ENCODE data around the gene GPR183.
"Not testable (repeated sequence)": the region's sequence is repeated elsewhere in the genome, so short reads cannot be mapped to it uniquely, and the experiment has no call there.

The GPR183 gene

DNA sequence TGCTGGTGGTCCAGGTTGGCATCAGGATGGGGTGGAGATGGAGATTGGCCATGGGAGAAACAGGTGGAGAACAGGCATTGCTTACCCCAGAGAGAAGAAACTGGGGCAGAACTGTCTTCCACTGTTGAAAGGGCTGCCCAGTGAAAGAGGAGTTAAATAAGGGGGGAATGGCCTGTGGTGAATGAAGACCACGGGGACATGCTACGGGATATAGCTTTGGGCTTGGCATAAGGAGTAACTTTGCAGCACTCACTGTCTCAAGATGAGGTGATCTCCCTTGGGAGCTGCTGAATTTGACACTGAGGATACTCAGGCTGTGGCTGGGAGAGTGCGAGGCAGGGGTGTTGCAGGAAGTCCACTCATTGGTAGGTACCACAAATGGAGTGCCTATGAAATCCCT, 38.4 kb downstream of the GPR183 start:
- DNase-seq (ENCODE audit: low read depth), result no peak

- no peak for DNase-seq (ENCODE audit: low read depth)
Measured at GRCh38 chr13:99267927-99268326, 39.3 kb downstream of the GPR183 start.

GRCh38 chr13:99266827-99267226, 40.4 kb downstream of the GPR183 start:
- DNase-seq (ENCODE audit: low read depth), result no peak

DNA sequence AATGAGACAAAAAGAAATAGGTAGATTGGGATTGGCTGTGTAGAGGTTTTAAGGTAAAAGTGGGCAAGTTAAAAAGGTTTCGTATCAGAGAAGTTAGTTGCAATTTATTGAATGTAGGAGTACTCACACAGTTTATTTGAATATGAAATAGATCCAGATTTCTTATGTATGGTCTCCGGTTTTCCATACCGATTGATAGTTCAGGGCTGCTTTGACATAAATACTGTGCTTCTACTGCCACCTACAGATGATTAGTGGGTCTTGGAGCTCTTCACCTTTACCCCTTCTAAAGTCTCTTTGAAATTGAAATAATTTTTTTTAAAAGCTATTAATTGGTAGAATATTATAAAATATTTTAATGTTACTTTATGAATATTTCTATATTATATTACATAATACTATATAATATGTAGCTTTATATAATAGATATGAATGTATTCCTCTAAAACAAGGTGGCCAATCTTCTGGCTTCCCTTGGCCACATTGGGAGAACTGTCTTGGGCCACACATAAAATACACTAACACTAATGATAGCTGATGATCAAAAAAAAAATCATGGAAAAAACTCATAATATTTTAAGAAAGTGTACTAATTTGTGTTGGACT, 41.3 kb downstream of the GPR183 start:
- peak; percentile 51 for DNase-seq (ENCODE audit: low read depth)

GRCh38 chr13:99265162-99265800, 41.9 kb downstream of the GPR183 start:
- DNase-seq (ENCODE audit: low read depth), result no peak

DNA sequence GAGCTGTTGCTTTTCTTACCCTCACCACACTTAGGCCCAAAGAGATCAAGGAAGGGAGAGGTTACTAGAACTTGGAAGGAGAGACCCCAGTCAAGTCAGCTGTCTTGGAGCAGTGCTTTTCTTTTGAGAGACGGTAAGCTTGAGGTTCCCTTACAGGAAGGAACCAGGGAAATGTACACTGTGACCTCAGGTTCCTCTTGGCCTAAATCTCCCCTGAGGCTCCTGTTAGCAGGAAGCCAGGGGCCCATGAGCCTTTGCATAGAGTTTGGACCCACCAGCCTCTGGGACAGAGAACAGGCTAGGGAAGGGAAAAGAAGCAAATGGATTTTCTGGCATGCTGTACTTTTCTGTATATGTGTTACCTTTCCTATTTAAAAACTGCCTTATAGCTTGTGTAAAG, 43.1 kb downstream of the GPR183 start:
- no peak for DNase-seq (ENCODE audit: low read depth)

DNA sequence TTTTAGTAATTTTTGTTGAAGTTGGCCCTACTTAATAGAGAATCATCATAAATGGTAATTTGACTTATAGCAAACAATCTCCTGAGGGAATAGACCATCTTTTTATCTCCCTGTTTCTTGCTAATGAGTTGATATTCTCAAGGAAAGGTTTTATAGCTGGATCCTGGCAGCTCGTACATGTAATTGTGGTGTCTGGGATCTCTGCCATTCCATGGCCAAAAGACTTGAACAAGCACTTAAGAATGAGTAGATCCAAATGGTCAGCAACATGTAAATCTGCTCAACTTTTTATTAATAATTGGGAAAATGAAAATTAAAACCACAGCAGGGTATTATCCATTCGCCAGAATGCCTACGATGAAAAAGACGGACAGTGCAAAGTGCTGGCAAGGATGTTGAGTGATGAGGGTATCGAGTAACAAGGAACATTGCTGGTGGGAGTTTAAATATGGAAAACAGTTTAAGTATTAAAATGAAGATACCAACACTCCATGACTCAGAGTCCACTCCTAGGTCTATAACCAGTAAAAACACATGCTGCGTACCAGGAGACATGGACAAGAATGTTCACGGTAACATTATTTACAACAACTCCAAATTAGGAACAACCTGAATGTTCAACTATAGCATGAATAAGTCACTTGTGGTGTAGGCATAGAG, 43.9 kb downstream of the GPR183 start:
- DNase-seq (ENCODE audit: low read depth), result no peak

GRCh38 chr13:99261059-99261458, 46.1 kb downstream of the GPR183 start:
- DNase-seq (ENCODE audit: low read depth), result no peak

DNA sequence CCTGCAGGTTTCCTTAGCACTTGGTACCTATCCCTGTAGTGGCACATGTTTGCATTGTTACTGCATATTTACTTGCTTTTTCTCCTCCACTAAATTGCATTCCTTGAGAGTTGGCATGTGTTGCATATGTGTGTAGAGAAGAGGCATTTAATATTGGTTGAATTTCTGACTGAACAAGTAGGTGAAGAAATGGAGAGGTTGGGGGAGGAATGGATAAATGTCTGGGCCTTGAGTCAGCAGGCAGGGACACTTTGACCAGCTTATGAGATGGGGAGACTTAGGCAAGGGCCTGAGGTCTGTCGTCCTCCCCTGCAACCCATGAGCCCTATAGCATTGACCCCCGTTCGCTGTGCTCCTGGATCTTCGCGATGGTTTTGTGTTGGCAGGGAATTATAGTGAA, 47.0 kb downstream of the GPR183 start:
- DNase-seq (ENCODE audit: low read depth), result no peak

GRCh38 chr13:99258946-99259345, 48.3 kb downstream of the GPR183 start:
- DNase-seq (ENCODE audit: low read depth), result no peak

- no peak for DNase-seq (ENCODE audit: low read depth)
Measured at GRCh38 chr13:99258210-99258860, 48.9 kb downstream of the GPR183 start, which contains the start of gene GPR18. GPR18 (minus strand) TSS chr13:99258379; CDS start chr13:99255872, 2,507 bp downstream.

DNA sequence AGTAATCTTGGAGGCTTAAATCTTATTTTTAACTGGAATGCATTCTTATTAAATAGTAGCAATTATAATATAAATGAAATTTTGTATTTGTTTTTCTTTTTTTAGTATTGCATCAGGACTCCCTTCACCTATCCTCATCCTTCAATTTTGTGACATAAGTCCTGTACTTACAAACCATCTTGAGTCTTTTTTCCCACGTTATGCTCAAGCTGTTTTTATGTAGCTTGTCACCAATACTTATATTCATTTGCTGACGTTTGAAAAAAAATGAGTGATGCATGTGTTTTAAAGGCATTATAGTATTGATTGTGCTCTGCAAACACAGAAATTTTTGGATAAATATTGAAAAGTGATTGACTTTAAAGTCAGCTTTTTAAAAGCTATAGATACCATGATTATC, 49.9 kb downstream of the GPR183 start:
- DNase-seq (ENCODE audit: low read depth), result no peak

DNA sequence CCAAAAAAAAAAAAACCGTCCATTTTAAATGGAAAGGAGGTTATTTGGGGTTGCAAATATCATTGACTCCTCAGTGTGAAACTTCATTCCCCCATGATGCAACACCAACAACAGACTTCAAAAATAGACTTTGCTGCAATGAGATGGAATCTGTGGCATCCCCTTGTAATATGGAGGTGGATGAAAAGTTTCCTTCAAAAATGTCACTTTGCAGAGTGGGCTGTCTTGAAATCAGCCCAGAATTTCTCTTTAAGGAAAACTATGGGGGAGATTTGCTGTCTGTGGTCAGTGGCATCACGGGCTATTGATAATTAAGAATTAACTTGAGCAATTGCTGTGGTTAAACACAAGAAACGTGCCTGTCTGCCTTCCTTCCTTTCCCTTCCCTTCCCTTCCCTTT, 50.5 kb downstream of the GPR183 start:
- peak; percentile 68 for DNase-seq (ENCODE audit: low read depth)

DNA sequence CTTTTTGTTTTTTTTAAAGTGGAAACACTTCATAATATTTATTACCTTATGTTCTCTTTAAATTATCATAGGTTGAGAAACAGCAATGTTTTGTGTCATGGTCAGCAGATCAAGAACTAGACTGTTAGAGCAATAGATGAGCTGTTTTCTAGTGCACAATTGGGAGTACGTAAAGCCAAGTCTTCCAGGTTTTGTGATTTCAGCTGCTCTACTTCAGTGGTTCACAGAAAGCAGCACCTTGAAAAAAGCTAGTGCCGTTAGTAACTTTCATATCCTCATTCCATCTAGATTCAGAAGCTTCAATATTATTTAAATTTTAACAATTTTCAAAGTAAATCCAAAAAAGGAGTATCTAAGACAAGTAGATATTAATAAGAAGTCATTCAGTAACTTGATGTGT, 50.9 kb downstream of the GPR183 start:
- no peak for DNase-seq (ENCODE audit: low read depth)

GRCh38 chr13:99255271-99255670, 51.9 kb downstream of the GPR183 start:
- no peak for DNase-seq (ENCODE audit: low read depth)

- no peak for DNase-seq (ENCODE audit: low read depth)
Measured at GRCh38 chr13:99254830-99255229, 52.4 kb downstream of the GPR183 start.

DNA sequence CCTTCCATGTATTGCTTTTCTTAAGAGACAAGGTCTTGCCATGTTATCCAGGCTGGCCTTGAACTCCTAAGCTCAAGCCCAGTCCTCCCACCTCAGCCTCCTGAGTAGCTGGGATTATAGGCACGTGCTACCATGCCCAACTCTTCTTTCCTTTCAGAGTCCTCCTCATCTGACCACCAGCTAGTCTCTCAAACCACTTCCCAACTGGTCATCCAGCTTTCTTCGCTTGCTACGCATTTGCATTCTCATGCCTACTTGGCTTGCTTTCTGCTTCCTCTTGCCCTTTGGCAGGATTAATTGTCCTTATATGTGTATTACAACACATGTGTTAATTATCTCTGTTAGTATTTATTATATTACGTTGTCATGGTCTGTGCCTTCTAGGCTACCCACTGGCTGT, 55.3 kb downstream of the GPR183 start:
- DNase-seq (ENCODE audit: low read depth), result no peak

GRCh38 chr13:99250982-99251825, 56.0 kb downstream of the GPR183 start:
- no peak for DNase-seq (ENCODE audit: low read depth)

DNA sequence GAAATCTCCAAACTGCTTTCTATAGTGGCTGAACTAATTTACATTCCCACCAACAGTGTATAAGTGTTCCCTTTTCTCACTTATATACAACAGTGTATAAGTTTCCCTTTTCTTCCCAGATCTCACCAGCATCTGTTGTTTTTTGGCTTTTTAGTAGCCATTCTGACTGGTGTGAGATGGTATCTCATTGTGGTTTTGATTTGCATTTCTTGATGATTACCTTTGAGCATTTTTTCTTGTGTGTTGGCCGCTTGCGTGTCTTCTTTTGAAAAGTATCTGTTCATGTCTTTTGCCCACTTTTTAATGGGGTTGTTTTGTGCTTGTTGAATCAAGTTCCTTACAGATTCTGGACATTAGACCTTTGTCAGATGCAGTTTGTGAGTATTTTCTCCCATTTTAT, 57.6 kb downstream of the GPR183 start:
- not testable (repeated sequence) for DNase-seq (ENCODE audit: low read depth)

- DNase-seq (ENCODE audit: low read depth), result not testable (repeated sequence)
Measured at GRCh38 chr13:99249178-99249577, 58.0 kb downstream of the GPR183 start.

- DNase-seq (ENCODE audit: low read depth), result no peak
Measured at GRCh38 chr13:99246100-99246499, 61.1 kb downstream of the GPR183 start.

Data from fibroblast of gingiva (primary cell).